HCT116 (cell line): ENCODE measurements around the gene FYCO1.

Experiments
- EZH2 ChIP-seq: fragments of 200-600 bp; sonication (generic); IDR thresholded peaks from 2 replicates; pipeline ENCODE4 v1.6.1; 2017; ENCODE audit warnings: antibody characterized with exemption, mixed run types
- EZH2phosphoT487 ChIP-seq: fragments of 200-600 bp; IDR thresholded peaks from 2 replicates; pipeline ENCODE4 v1.6.1; 2018; ENCODE audit warnings: antibody characterized with exemption, borderline replicate concordance
- POLR2A ChIP-seq: IDR thresholded peaks from 2 replicates; pipeline ENCODE4 v1.7.0; 2011; ENCODE audit warnings: borderline replicate concordance; ENCODE audit not compliant: insufficient read depth, insufficient read length; ENCODE audit errors: extremely low read depth
- SRF ChIP-seq: IDR thresholded peaks from 2 replicates; pipeline ENCODE4 v1.6.1; 2012; ENCODE audit warnings: low read depth
- TF ChIP-seq, protein P1 (sequence below), 3 experiments: fragments of 200-600 bp in 1 of 3; sonication (generic) in 1 of 3; IDR thresholded peaks in 2 of 3; conservative IDR thresholded peaks in 1 of 3; 2 replicates each; pipeline ENCODE4 v1.5.1; 2012 to 2017; ENCODE audit warnings: low read depth in 2 of 3, low read length in 2 of 3, antibody characterized with exemption in 1 of 3, borderline replicate concordance in 1 of 3, control low read depth in 1 of 3, mild to moderate bottlenecking in 1 of 3, mixed read lengths in 1 of 3, mixed run types in 1 of 3, moderate library complexity in 1 of 3; ENCODE audit not compliant: insufficient read depth in 1 of 3

DNA sequence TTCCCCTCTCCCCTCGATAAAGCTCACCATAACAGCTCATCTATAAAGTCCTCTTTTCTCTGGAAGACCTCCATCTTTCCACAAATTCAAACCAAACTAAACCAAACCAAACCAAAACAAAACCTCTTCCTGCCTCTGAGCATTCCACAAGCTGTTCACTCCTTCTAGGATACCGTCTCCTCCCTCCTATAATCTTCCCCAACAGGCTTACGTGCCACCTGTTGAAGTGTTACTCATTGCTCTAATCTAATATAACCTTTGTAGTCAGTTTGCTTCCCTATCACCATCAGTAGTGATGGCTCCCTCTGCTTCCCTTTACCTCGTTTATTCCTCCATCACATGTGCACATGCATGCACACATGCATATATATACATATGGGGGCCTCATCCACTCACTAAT is 122.0 kb downstream of the FYCO1 start:
- TF ChIP-seq, protein P1, sequence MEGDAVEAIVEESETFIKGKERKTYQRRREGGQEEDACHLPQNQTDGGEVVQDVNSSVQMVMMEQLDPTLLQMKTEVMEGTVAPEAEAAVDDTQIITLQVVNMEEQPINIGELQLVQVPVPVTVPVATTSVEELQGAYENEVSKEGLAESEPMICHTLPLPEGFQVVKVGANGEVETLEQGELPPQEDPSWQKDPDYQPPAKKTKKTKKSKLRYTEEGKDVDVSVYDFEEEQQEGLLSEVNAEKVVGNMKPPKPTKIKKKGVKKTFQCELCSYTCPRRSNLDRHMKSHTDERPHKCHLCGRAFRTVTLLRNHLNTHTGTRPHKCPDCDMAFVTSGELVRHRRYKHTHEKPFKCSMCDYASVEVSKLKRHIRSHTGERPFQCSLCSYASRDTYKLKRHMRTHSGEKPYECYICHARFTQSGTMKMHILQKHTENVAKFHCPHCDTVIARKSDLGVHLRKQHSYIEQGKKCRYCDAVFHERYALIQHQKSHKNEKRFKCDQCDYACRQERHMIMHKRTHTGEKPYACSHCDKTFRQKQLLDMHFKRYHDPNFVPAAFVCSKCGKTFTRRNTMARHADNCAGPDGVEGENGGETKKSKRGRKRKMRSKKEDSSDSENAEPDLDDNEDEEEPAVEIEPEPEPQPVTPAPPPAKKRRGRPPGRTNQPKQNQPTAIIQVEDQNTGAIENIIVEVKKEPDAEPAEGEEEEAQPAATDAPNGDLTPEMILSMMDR (IDR thresholded peaks at IDR 0.05 in 2 of 3, conservative IDR thresholded peaks at IDR 0.05 in 1 of 3; ENCODE audit: borderline replicate concordance in 1 of 3, insufficient read depth in 1 of 3, low read depth in 2 of 3, low read length in 2 of 3): no peak
- TF ChIP-seq EZH2phosphoT487: no peak
- no peak for TF ChIP-seq EZH2
- TF ChIP-seq SRF: no peak
- no peak for TF ChIP-seq POLR2A
